ENCODE measurements around the gene STON2. TPM values are rescaled to one million over a fixed set of nuclear protein-coding genes. Genes with fewer than 3 reads are reported as not detected.

Gene STON2
- total and polyA plus RNA-seq, 2 of the 8 experiments (the other 6 are each of a cell fraction or from before 2014, with no cell fraction given): 8.9 to 50.0 TPM

- TF ChIP-seq CHD7 (IDR thresholded peaks at IDR 0.05; ENCODE audit: insufficient replicate concordance, low read length) (no peak), BRCA1 (IDR thresholded peaks at IDR 0.05; ENCODE audit: low read depth, low read length) (no peak), CTCF (IDR thresholded peaks at IDR 0.05; ENCODE audit: control extremely low read depth in 1 of 3, insufficient read depth in 1 of 3, low read depth in 1 of 3, low read length in 3 of 3) (no peak), E2F6 (IDR thresholded peaks at IDR 0.05) (no peak), KDM5A (IDR thresholded peaks at IDR 0.05; ENCODE audit: low read length) (no peak), CBX5 (IDR thresholded peaks at IDR 0.05; ENCODE audit: low read depth, low read length) (no peak), MAFK (IDR thresholded peaks at IDR 0.05; ENCODE audit: low read depth, low read length) (no peak)
These were observed 55.5 kb downstream of the STON2 start (continued) for GRCh38 chr14:81344481-81345160.

Data from H1 (cell line).